Stimulated activated CD4-positive, alpha-beta T cell treated with anti-CD3 and anti-CD28 coated beads, Interleukin-4, amount 100 ng/mL, for 48 hours (primary cell): Measurements from ENCODE around the gene AQP9.
"Not testable (repeated sequence)": the region's sequence is repeated elsewhere in the genome, so short reads cannot be mapped to it uniquely, and the experiment has no call there.

Experiments used
- DNase-seq, 2 donors: peaks; one replicate each; pipeline ENCODE4 v3.0.0-alpha.2; 2020; ENCODE audit warnings: low read depth in 2 of 2

Gene AQP9

GRCh38 chr15:58138106-58138505 lies at the start of gene AQP9:
Gene AQP9, plus strand, starts transcription at chr15:58138381. Its CDS starts 185 bp downstream, at chr15:58138566.
- no peak for DNase-seq

- no peak for DNase-seq
These were observed 42.8 kb upstream of the AQP9 start for GRCh38 chr15:58095415-58095814.

GRCh38 chr15:58096529-58097084 lies 41.6 kb upstream of the AQP9 start:
- no peak for DNase-seq

GRCh38 chr15:58103482-58103881 lies 34.7 kb upstream of the AQP9 start:
- DNase-seq: no peak

GRCh38 chr15:58108117-58108516 lies 30.1 kb upstream of the AQP9 start:
- no peak for DNase-seq

- no peak for DNase-seq
These were observed 28.8 kb upstream of the AQP9 start for GRCh38 chr15:58109419-58109818.

GRCh38 chr15:58110999-58111717 lies 27.0 kb upstream of the AQP9 start:
- DNase-seq: no peak

- no peak for DNase-seq
These were observed 26.5 kb upstream of the AQP9 start for GRCh38 chr15:58111718-58112104.

GRCh38 chr15:58113358-58113757 lies 24.8 kb upstream of the AQP9 start:
- not testable (repeated sequence) for DNase-seq

GRCh38 chr15:58114388-58114787 lies 23.8 kb upstream of the AQP9 start:
- DNase-seq: no peak

- DNase-seq: no peak
These were observed 23.4 kb upstream of the AQP9 start for GRCh38 chr15:58114812-58115211.

GRCh38 chr15:58115692-58116091 lies 22.5 kb upstream of the AQP9 start:
- DNase-seq: no peak

GRCh38 chr15:58117619-58118018 lies 20.6 kb upstream of the AQP9 start:
- no peak for DNase-seq

- no peak for DNase-seq
These were observed 19.9 kb upstream of the AQP9 start for GRCh38 chr15:58118272-58118671.

- DNase-seq: no peak
These were observed 19.2 kb upstream of the AQP9 start for GRCh38 chr15:58119016-58119415.

GRCh38 chr15:58124585-58124984 lies 13.6 kb upstream of the AQP9 start:
- DNase-seq: no peak

GRCh38 chr15:58125333-58125732 lies 12.8 kb upstream of the AQP9 start:
- DNase-seq: no peak

GRCh38 chr15:58134886-58135285 lies 3.3 kb upstream of the AQP9 start:
- no peak for DNase-seq

GRCh38 chr15:58135511-58136174 lies 2.5 kb upstream of the AQP9 start:
- DNase-seq: no peak

GRCh38 chr15:58136731-58137130 lies 1.4 kb upstream of the AQP9 start:
- DNase-seq: no peak

GRCh38 chr15:58137686-58138085 lies 495 bp upstream of the AQP9 start:
- DNase-seq: no peak

- DNase-seq: no peak
These were observed 1.3 kb downstream of the AQP9 start for GRCh38 chr15:58139276-58139988.
